Fibroblast of peridontal ligament (primary cell): ENCODE measurements around the gene UBAC2.
A peak's percentile ranks its signal among the peaks of the same experiment; 100 is the strongest.
"Not testable (repeated sequence)": the region's sequence is repeated elsewhere in the genome, so short reads cannot be mapped to it uniquely, and the experiment has no call there.

Experiments
- DNase-seq: peaks from one replicate; pipeline ENCODE4 v3.0.0-alpha.2; 2010; ENCODE audit errors: extremely low read depth

The UBAC2 gene

GRCh38 chr13:99249178-99249577, 48.5 kb downstream of the UBAC2 start:
- DNase-seq = not testable (repeated sequence)

- DNase-seq = not testable (repeated sequence)
Observed at GRCh38 chr13:99249606-99250005, 49.0 kb downstream of the UBAC2 start.

- no peak for DNase-seq
Observed at GRCh38 chr13:99250982-99251825, 50.5 kb downstream of the UBAC2 start.

GRCh38 chr13:99251921-99252320, 51.3 kb downstream of the UBAC2 start:
- DNase-seq = no peak

- DNase-seq = no peak
Observed at GRCh38 chr13:99254830-99255229, 54.2 kb downstream of the UBAC2 start.

GRCh38 chr13:99255271-99255670, 54.6 kb downstream of the UBAC2 start:
- no peak for DNase-seq

- no peak for DNase-seq
Observed at GRCh38 chr13:99256283-99256682, 55.6 kb downstream of the UBAC2 start.

- peak; percentile 79 for DNase-seq
Observed at GRCh38 chr13:99256709-99257108, 56.1 kb downstream of the UBAC2 start.

GRCh38 chr13:99257291-99257690, 56.6 kb downstream of the UBAC2 start:
- no peak for DNase-seq

- no peak for DNase-seq
Observed at GRCh38 chr13:99258210-99258860, 57.7 kb downstream of the UBAC2 start, which contains the start of gene GPR18. GPR18 (minus strand) TSS chr13:99258379; CDS start chr13:99255872, 2,507 bp downstream.

- DNase-seq = no peak
Observed at GRCh38 chr13:99258946-99259345, 58.3 kb downstream of the UBAC2 start.

GRCh38 chr13:99260216-99260615, 59.6 kb downstream of the UBAC2 start:
- DNase-seq = no peak

- DNase-seq = no peak
Observed at GRCh38 chr13:99261059-99261458, 60.4 kb downstream of the UBAC2 start.

GRCh38 chr13:99263126-99263785, 62.6 kb downstream of the UBAC2 start:
- DNase-seq = no peak

- no peak for DNase-seq
Observed at GRCh38 chr13:99264051-99264450, 63.4 kb downstream of the UBAC2 start.

- DNase-seq = no peak
Observed at GRCh38 chr13:99265162-99265800, 64.6 kb downstream of the UBAC2 start.

GRCh38 chr13:99265821-99266426, 65.3 kb downstream of the UBAC2 start:
- DNase-seq = peak; percentile 78

GRCh38 chr13:99266827-99267226, 66.2 kb downstream of the UBAC2 start:
- DNase-seq = no peak

GRCh38 chr13:99267927-99268326, 67.3 kb downstream of the UBAC2 start:
- no peak for DNase-seq

- DNase-seq = no peak
Observed at GRCh38 chr13:99268822-99269221, 68.2 kb downstream of the UBAC2 start.

GRCh38 chr13:99269627-99270241, 69.1 kb downstream of the UBAC2 start:
- DNase-seq = peak; percentile 82
